Spleen (tissue), 11 donors: ENCODE data around the gene EPHB4. TPM values are rescaled to one million over a fixed set of nuclear protein-coding genes. Genes with fewer than 3 reads are reported as not detected.
"Not testable (repeated sequence)": the region's sequence is repeated elsewhere in the genome, so short reads cannot be mapped to it uniquely, and the experiment has no call there.

Experiments
- DNase-seq: peaks from one replicate; pipeline ENCODE4 v3.0.0-alpha.2; 2020
- H3K27ac ChIP-seq, 8 donors: fragments of 200-600 bp; sonication (generic) in 7 of 8; 1 replicate in 4 of 8; 2 replicates in 4 of 8; pipeline versions ENCODE4 v1.5.0 to v1.8.0; 2016 to 2021; ENCODE audit warnings: inconsistent platforms in 4 of 8, mild to moderate bottlenecking in 4 of 8, moderate library complexity in 1 of 8
- H3K27me3 ChIP-seq, 7 donors: fragments of 200-600 bp; sonication (generic) in 6 of 7; replicated peaks in 1 of 7; 1 replicate in 4 of 7; 2 replicates in 3 of 7; pipeline versions ENCODE4 v1.5.0 to v1.8.0; 2016 to 2021; ENCODE audit warnings: inconsistent platforms in 3 of 7, mild to moderate bottlenecking in 1 of 7
- H3K36me3 ChIP-seq, 6 donors: fragments of 200-600 bp; sonication (generic) in 5 of 6; 1 replicate in 4 of 6; 2 replicates in 2 of 6; pipeline versions ENCODE4 v1.5.0 to v1.8.0; 2016 to 2021; ENCODE audit warnings: inconsistent platforms in 2 of 6
- H3K4me1 ChIP-seq, 6 donors: fragments of 200-600 bp; sonication (generic) in 5 of 6; 1 replicate in 3 of 6; 2 replicates in 3 of 6; pipeline versions ENCODE4 v1.5.0 to v1.8.0; 2016 to 2021; ENCODE audit warnings: inconsistent platforms in 3 of 6
- H3K4me3 ChIP-seq, 8 donors: fragments of 200-600 bp; sonication (generic) in 7 of 8; 1 replicate in 4 of 8; 2 replicates in 4 of 8; pipeline versions ENCODE4 v1.5.0 to v1.8.0; 2016 to 2021; ENCODE audit warnings: inconsistent platforms in 4 of 8, mild to moderate bottlenecking in 4 of 8, moderate library complexity in 2 of 8
- H3K9me3 ChIP-seq, 8 donors: fragments of 200-600 bp; sonication (generic) in 7 of 8; 1 replicate in 4 of 8; 2 replicates in 4 of 8; pipeline versions ENCODE4 v1.5.0 to v1.8.0; 2016 to 2021; ENCODE audit warnings: inconsistent platforms in 4 of 8
- CTCF ChIP-seq, 11 experiments: fragments of 200-600 bp in 7 of 11; fragments of 450-650 bp in 4 of 11; sonication (generic) in 4 of 11; IDR thresholded peaks in 8 of 11; conservative IDR thresholded peaks in 3 of 11; 1 replicate in 7 of 11; 2 replicates in 4 of 11; pipeline versions ENCODE4 v1.4.0 to v1.8.0; 2016 to 2021; ENCODE audit warnings: antibody characterized with exemption in 11 of 11, inconsistent platforms in 4 of 11, mild to moderate bottlenecking in 1 of 11
- POLR2A ChIP-seq, 3 donors: fragments of 450-650 bp; IDR thresholded peaks; one replicate each; pipeline ENCODE4 v1.5.1; 2017; ENCODE audit warnings: antibody characterized with exemption in 3 of 3, mild to moderate bottlenecking in 1 of 3
- POLR2AphosphoS5 ChIP-seq, 3 donors: sonication (generic); formaldehyde crosslinking; IDR thresholded peaks; one replicate each; pipeline ENCODE4 v1.5.1; 2017; ENCODE audit warnings: antibody characterized with exemption in 3 of 3
- whole genome bisulfite sequencing, 5 donors: extraction: QIAGEN DNeasy Blood & Tissue Kit in 3 of 5; methylation state at CpG; one replicate each; pipeline versions ENCODE4 v1.1.5 to v1.1.7; 2013 to 2018; 5-methylcytosine and 5-hydroxymethylcytosine counted together
- intact Hi-C: fragments of 100-400 bp; cut with DNase I; formaldehyde crosslinking; loops from one replicate; pipeline ENCODE4 v1.15.0; 2023; ENCODE audit warnings: low total_unique reads
- polyA plus RNA-seq, 3 donors: library from polyadenylated mRNA; stranded (reverse); fragments of 200-250 nt; gene quantifications; one replicate each; pipeline ENCODE4 v1.2.1, GENCODE V29; 2013
- total RNA-seq, 7 donors: library from RNA; depleted of rRNA in 3 of 7; stranded (reverse); fragments of >200 nt in 3 of 7; fragmentation: NEBNext Ultra II Directional in 4 of 7; extraction: Animal tissue kit (Norgen Biotek cat#: 25700) in 4 of 7; gene quantifications; one replicate each; pipeline versions ENCODE4 v1.1.0 to v1.2.1, GENCODE V29; 2016 to 2021
- donor health status: healthy with polysubstance abuse.
- donor health status: DM: no; HTN: no; CAD: no; lungs with moderate emphysema.
- donor health status: DM: no; HTN: no; CAD: no.
- donor health status: Bipolar disorder and iron deficiency.
- donor health status: healthy.
- donor health status: DM: no; HTN: no; CAD: no.
- donor health status: DM: yes; HTN: yes; CAD: no.

Gene EPHB4
- total and polyA plus RNA-seq, 10 donors: 14.8 to 157 (median 101) TPM

- DNase-seq: no peak
These were observed 62.5 kb downstream of the EPHB4 start for GRCh38 chr7:100764841-100765240.

GRCh38 chr7:100763556-100764140 lies 63.7 kb downstream of the EPHB4 start:
- Histone ChIP-seq H3K9me3 (no peaks in the 10 kb centered on the region), H3K4me3 (no peak overlapping the region), H3K27ac (no peak overlapping the region), H3K4me1 (no peaks in the 10 kb centered on the region), H3K36me3 (no peaks in the 10 kb centered on the region), H3K27me3 (peaks cover 0 to 12% (median 0%) of the 10 kb centered on the region in 7 donors)
- no peak for DNase-seq
- intact Hi-C loops: no loop called here
- 63 to 75% (median 66%) methylated on average over 10 to 14 of the region's 14 CpGs for whole genome bisulfite sequencing, 5 donors
- TF ChIP-seq POLR2A (IDR thresholded peaks at IDR 0.05) (no peak), CTCF (IDR thresholded peaks at IDR 0.05 in 8 of 11, conservative IDR thresholded peaks at IDR 0.05 in 3 of 11) (no peak), POLR2AphosphoS5 (IDR thresholded peaks at IDR 0.05) (no peak)

More at GRCh38 chr7:100764841-100765240, 62.5 kb downstream of the EPHB4 start:
- WGBS, 5 donors: 68 to 83% (median 72%) methylated on average over 9 to 10 of the region's 10 CpGs
- intact Hi-C loops: no loop called here
- peaks cover 0 to 17% (median 0%) of the 10 kb centered on the region in 7 donors for H3K27me3 ChIP-seq
- no peaks in the 10 kb centered on the region for H3K36me3 ChIP-seq
- TF ChIP-seq POLR2AphosphoS5 (IDR thresholded peaks at IDR 0.05): no peak
- no peak for TF ChIP-seq POLR2A (IDR thresholded peaks at IDR 0.05)
- no peaks in the 10 kb centered on the region for H3K4me1 ChIP-seq
- H3K4me3 ChIP-seq: no peak overlapping the region
- H3K27ac ChIP-seq: no peak overlapping the region
- no peaks in the 10 kb centered on the region for H3K9me3 ChIP-seq

- intact Hi-C loops, H3K36me3 ChIP-seq, H3K27ac ChIP-seq, H3K4me1 ChIP-seq, H3K4me3 ChIP-seq, H3K9me3 ChIP-seq, DNase-seq: not testable (repeated sequence)
- peaks cover 0 to 12% (median 0%) of the 10 kb centered on the region in 7 donors for H3K27me3 ChIP-seq
- WGBS, 5 donors: 66 to 80% (median 73%) methylated on average over 5 of the region's 5 CpGs
These were observed 64.5 kb downstream of the EPHB4 start for GRCh38 chr7:100762841-100763240.

GRCh38 chr7:100759357-100760171 lies 67.8 kb downstream of the EPHB4 start:
- Histone ChIP-seq H3K36me3 (no peaks in the 10 kb centered on the region), H3K27ac (no peak overlapping the region), H3K4me1 (no peaks in the 10 kb centered on the region), H3K4me3 (no peak overlapping the region), H3K27me3 (peaks cover 0 to 8% (median 0%) of the 10 kb centered on the region in 7 donors), H3K9me3 (no peaks in the 10 kb centered on the region)
- TF ChIP-seq POLR2AphosphoS5 (IDR thresholded peaks at IDR 0.05) (no peak), POLR2A (IDR thresholded peaks at IDR 0.05) (no peak), CTCF (IDR thresholded peaks at IDR 0.05 in 8 of 11, conservative IDR thresholded peaks at IDR 0.05 in 3 of 11) (no peak)
- no peak for DNase-seq
- intact Hi-C loops: no loop called here
- 77 to 83% (median 81%) methylated on average over 19 of the region's 19 CpGs for WGBS, 5 donors

GRCh38 chr7:100753750-100754149 lies 73.6 kb downstream of the EPHB4 start:
- peaks cover 0 to 40% (median 6%) of the 10 kb centered on the region in 7 donors for H3K27me3 ChIP-seq
- H3K9me3 ChIP-seq: no peaks in the 10 kb centered on the region
- intact Hi-C loops: no loop called here
- no peak for TF ChIP-seq CTCF (IDR thresholded peaks at IDR 0.05 in 8 of 11, conservative IDR thresholded peaks at IDR 0.05 in 3 of 11)
- no peak for TF ChIP-seq POLR2A (IDR thresholded peaks at IDR 0.05)
- TF ChIP-seq POLR2AphosphoS5 (IDR thresholded peaks at IDR 0.05): no peak
- H3K27ac ChIP-seq: no peak overlapping the region
- H3K4me1 ChIP-seq: no peaks in the 10 kb centered on the region
- 79 to 94% (median 88%) methylated on average over 3 of the region's 3 CpGs for WGBS, 5 donors
- no peaks in the 10 kb centered on the region for H3K36me3 ChIP-seq
- H3K4me3 ChIP-seq: no peak overlapping the region
- DNase-seq: no peak
